ENCODE measurements around the gene SLC35B1. TPM values are rescaled to one million over a fixed set of nuclear protein-coding genes. Genes with fewer than 3 reads are reported as not detected.

SLC35B1 gene
- total RNA-seq, 1 donor from 2014 or later, result 53.4 TPM

GRCh38 chr17:49715216-49715615 is 7.5 kb upstream of the SLC35B1 start:
- Histone ChIP-seq H3K27me3 (ENCODE audit: low read depth) (no peaks in the 10 kb centered on the region), H3K27ac (replicated peaks) (peak overlapping the region; percentile 14)
- intact Hi-C loops (cut with micrococcal nuclease), result no loop called here

GRCh38 chr17:49708515-49709183 is 885 bp upstream of the SLC35B1 start:
- Histone ChIP-seq H3K27ac (replicated peaks) (peak overlapping the region; percentile 94), H3K9me3 (replicated peaks) (no peaks in the 10 kb centered on the region), H3K36me3 (peaks cover 46% of the 10 kb centered on the region), H3K4me1 (peaks cover 44% of the 10 kb centered on the region), H3K4me3 (peak overlapping the region; percentile 99), H3K27me3 (ENCODE audit: low read depth) (no peaks in the 10 kb centered on the region)
- intact Hi-C loops (cut with micrococcal nuclease), result loop anchor here (5.0 to 10.0 kb wide), 2 partner anchors 74 to 146 kb away; no protein-coding TSS in a partner anchor
- no peak for DNase-seq
- no peak for TF ChIP-seq CTCF (IDR thresholded peaks at IDR 0.05; ENCODE audit: borderline replicate concordance)

More at GRCh38 chr17:49715216-49715615, 7.5 kb upstream of the SLC35B1 start:
- Histone ChIP-seq H3K9me3 (replicated peaks) (no peaks in the 10 kb centered on the region), H3K4me3 (no peak overlapping the region), H3K4me1 (peaks cover 22% of the 10 kb centered on the region), H3K36me3 (peaks cover 69% of the 10 kb centered on the region)
- no peak for TF ChIP-seq CTCF (IDR thresholded peaks at IDR 0.05; ENCODE audit: borderline replicate concordance)
- no peak for DNase-seq

- no peak for DNase-seq
- Histone ChIP-seq H3K4me1 (peaks cover 47% of the 10 kb centered on the region), H3K9me3 (replicated peaks) (no peaks in the 10 kb centered on the region), H3K36me3 (peaks cover 51% of the 10 kb centered on the region), H3K27me3 (ENCODE audit: low read depth) (no peaks in the 10 kb centered on the region), H3K27ac (replicated peaks) (peak overlapping the region; percentile 94), H3K4me3 (peak overlapping the region; percentile 99)
- intact Hi-C loops (cut with micrococcal nuclease), result loop anchor here (5.0 to 10.0 kb wide), 2 partner anchors 75 to 148 kb away; no protein-coding TSS in a partner anchor
- TF ChIP-seq CTCF (IDR thresholded peaks at IDR 0.05; ENCODE audit: borderline replicate concordance), result no peak
These were observed 537 bp downstream of the SLC35B1 start for GRCh38 chr17:49707246-49707607.

GRCh38 chr17:49705254-49705653 is 2.5 kb downstream of the SLC35B1 start:
- peaks cover 49% of the 10 kb centered on the region for H3K4me1 ChIP-seq
- DNase-seq, result no peak
- intact Hi-C loops (cut with micrococcal nuclease), result loop anchor here (5.0 to 10.0 kb wide), 2 partner anchors 77 to 150 kb away; no protein-coding TSS in a partner anchor
- no peak overlapping the region for H3K4me3 ChIP-seq
- H3K36me3 ChIP-seq, result peaks cover 58% of the 10 kb centered on the region
- TF ChIP-seq CTCF (IDR thresholded peaks at IDR 0.05; ENCODE audit: borderline replicate concordance), result no peak
- no peak overlapping the region for H3K27ac ChIP-seq (replicated peaks)
- H3K9me3 ChIP-seq (replicated peaks), result no peaks in the 10 kb centered on the region
- H3K27me3 ChIP-seq (ENCODE audit: low read depth), result no peaks in the 10 kb centered on the region

GRCh38 chr17:49703557-49704277 is 4.0 kb downstream of the SLC35B1 start:
- Histone ChIP-seq H3K4me3 (no peak overlapping the region), H3K9me3 (replicated peaks) (no peaks in the 10 kb centered on the region)
- intact Hi-C loops (cut with micrococcal nuclease), result loop anchor here (10.0 kb wide), 1 partner anchor 151 kb away; no protein-coding TSS in a partner anchor

More at GRCh38 chr17:49703557-49704277, 4.0 kb downstream of the SLC35B1 start:
- H3K27ac ChIP-seq (replicated peaks), result peak overlapping the region; percentile 43
- TF ChIP-seq CTCF (IDR thresholded peaks at IDR 0.05; ENCODE audit: borderline replicate concordance), result peak; percentile 65
- DNase-seq, result no peak
- no peaks in the 10 kb centered on the region for H3K27me3 ChIP-seq (ENCODE audit: low read depth)
- peaks cover 65% of the 10 kb centered on the region for H3K36me3 ChIP-seq
- H3K4me1 ChIP-seq, result peaks cover 54% of the 10 kb centered on the region
